DND-41 (cell line): ENCODE data around the gene GNG13.

Experiments used
- EZH2 ChIP-seq: IDR thresholded peaks from 3 replicates; pipeline ENCODE4 v1.6.1; 2012; ENCODE audit warnings: borderline replicate concordance, low read depth, mild to moderate bottlenecking, moderate library complexity, low read length, inconsistent platforms; ENCODE audit not compliant: severe bottlenecking
- TF ChIP-seq, protein P1 (sequence below): IDR thresholded peaks from 2 replicates; pipeline ENCODE4 v1.5.1; 2012; ENCODE audit warnings: borderline replicate concordance, low read length, moderate library complexity, mild to moderate bottlenecking; ENCODE audit not compliant: poor library complexity, severe bottlenecking; ENCODE audit errors: extremely low read depth

DNA sequence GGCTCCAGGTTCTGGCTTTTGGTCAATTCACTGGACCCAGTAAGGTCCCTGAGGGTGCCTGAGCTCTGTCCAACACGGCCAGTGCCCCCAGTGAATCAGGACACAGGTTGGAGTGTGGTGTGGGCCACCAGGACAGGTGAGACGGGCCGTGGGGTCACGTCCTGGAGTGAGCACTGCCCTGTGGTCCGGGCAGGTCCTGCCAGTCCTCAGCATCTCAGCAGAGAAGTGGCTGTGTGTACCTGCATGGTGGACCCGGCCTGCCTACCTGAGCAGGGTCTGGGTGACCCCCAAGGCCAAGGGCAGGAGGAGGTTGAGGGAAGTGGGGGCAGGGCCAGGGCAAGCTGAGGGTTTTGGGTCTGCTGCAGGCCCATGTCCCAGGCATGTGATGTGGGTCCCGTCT, 1.9 kb upstream of the GNG13 start:
- no peak for TF ChIP-seq EZH2
- TF ChIP-seq, protein P1, sequence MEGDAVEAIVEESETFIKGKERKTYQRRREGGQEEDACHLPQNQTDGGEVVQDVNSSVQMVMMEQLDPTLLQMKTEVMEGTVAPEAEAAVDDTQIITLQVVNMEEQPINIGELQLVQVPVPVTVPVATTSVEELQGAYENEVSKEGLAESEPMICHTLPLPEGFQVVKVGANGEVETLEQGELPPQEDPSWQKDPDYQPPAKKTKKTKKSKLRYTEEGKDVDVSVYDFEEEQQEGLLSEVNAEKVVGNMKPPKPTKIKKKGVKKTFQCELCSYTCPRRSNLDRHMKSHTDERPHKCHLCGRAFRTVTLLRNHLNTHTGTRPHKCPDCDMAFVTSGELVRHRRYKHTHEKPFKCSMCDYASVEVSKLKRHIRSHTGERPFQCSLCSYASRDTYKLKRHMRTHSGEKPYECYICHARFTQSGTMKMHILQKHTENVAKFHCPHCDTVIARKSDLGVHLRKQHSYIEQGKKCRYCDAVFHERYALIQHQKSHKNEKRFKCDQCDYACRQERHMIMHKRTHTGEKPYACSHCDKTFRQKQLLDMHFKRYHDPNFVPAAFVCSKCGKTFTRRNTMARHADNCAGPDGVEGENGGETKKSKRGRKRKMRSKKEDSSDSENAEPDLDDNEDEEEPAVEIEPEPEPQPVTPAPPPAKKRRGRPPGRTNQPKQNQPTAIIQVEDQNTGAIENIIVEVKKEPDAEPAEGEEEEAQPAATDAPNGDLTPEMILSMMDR = no peak
